OCI-LY1 (cell line): ENCODE data around the gene RREB1.

Source experiments
- CTCF ChIP-seq: fragments of 200-600 bp; sonication (generic), shearing (Covaris generic); IDR thresholded peaks from 2 replicates; pipeline ENCODE4 v1.5.1; 2017; ENCODE audit warnings: mild to moderate bottlenecking, antibody characterized with exemption, low read length, moderate library complexity, mixed read lengths
- EZH2 ChIP-seq: fragments of 200-600 bp; sonication (generic), shearing (Covaris generic); IDR thresholded peaks from 2 replicates; pipeline ENCODE4 v1.8.0; 2017; ENCODE audit warnings: borderline replicate concordance, mixed run types, mild to moderate bottlenecking, antibody characterized with exemption, low read length, moderate library complexity, mixed read lengths

DNA sequence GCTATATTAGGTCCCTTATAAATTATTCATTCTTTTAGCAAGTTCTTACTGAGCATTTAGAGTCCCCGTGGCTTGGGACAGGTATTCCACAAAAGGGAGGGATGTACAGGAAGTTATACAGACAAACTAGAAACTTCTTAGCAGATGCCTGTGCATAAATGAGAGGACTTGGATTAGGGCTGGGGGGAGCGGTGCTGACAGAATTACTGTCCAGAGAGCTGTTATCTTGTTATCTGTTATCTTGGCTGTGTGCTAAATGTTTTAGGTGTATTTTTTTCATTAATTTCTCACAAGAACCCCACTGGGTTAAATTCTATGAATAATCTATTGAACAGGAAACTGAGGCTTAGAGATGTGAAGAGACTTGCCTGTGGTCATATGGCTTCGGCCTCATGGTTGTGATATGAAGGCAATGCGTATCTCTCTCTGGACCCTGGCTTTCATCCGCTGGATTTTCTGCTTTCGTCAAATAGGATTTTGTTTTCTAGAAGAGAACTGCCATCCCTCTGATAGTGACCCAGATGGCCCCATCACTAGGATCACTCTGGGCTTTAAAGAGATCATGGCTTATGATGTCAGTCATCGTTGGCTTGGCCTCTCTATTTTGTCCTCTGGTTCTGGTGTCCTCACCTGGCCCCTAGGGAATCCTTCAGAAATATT, 32.3 kb upstream of the RREB1 start:
- TF ChIP-seq CTCF = no peak
- TF ChIP-seq EZH2 = no peak
